Adrenal gland (tissue), 12 donors: ENCODE results near the gene NOS3. TPM values are rescaled to one million over a fixed set of nuclear protein-coding genes. Genes with fewer than 3 reads are reported as not detected.

ENCODE experiments used
- DNase-seq, 7 donors: peaks; one replicate each; pipeline ENCODE4 v3.0.0-alpha.2; 2019 to 2020
- H3K27ac ChIP-seq, 5 donors: fragments of 200-600 bp; sonication (generic) in 4 of 5; 1 replicate in 3 of 5; 2 replicates in 2 of 5; pipeline versions ENCODE4 v1.5.1 to v1.8.0; 2016 to 2020; ENCODE audit warnings: mild to moderate bottlenecking in 1 of 5
- H3K27me3 ChIP-seq: fragments of 200-600 bp; 2 replicates; pipeline ENCODE4 v1.8.0; 2021
- H3K36me3 ChIP-seq, 2 donors: fragments of 200-600 bp; replicated peaks in 1 of 2; 1 replicate in 1 of 2; 2 replicates in 1 of 2; pipeline versions ENCODE4 v1.5.1 to v1.8.0; 2018 to 2022
- H3K4me1 ChIP-seq, 2 donors: fragments of 200-600 bp; replicated peaks in 1 of 2; 1 replicate in 1 of 2; 2 replicates in 1 of 2; pipeline versions ENCODE4 v1.5.1 to v1.8.0; 2018 to 2021
- H3K4me3 ChIP-seq, 4 donors: fragments of 200-600 bp; sonication (generic) in 3 of 4; one replicate each; pipeline ENCODE4 v1.5.1; 2016 to 2018
- H3K9me3 ChIP-seq, 3 donors: fragments of 200-600 bp; sonication (generic) in 1 of 3; replicated peaks in 1 of 3; 1 replicate in 2 of 3; 2 replicates in 1 of 3; pipeline versions ENCODE4 v1.5.1 to v1.8.0; 2016 to 2021
- POLR2A ChIP-seq, 2 donors: fragments of 450-650 bp; IDR thresholded peaks; one replicate each; pipeline ENCODE4 v1.6.1; 2017; ENCODE audit warnings: antibody characterized with exemption in 2 of 2, mild to moderate bottlenecking in 2 of 2, moderate library complexity in 1 of 2
- WGBS, 4 donors: extraction: QIAGEN DNeasy Blood & Tissue Kit in 2 of 4; methylation state at CpG; one replicate each; pipeline versions ENCODE4 v1.1.5 to v1.1.7; 2013 to 2017; 5-methylcytosine and 5-hydroxymethylcytosine counted together
- intact Hi-C, 2 donors: fragments of 100-400 bp; cut with DNase I; formaldehyde crosslinking; loops; one replicate each; pipeline versions ENCODE4 v1.14.1 to v1.15.0; 2022 to 2023
- polyA plus RNA-seq, 3 donors: library from polyadenylated mRNA; stranded (reverse); fragments of 200-250 nt in 2 of 3; fragments of 350-450 nt in 1 of 3; fragmentation: Illumina TruSeq in 1 of 3; extraction: RNeasy Lipid Tissue Mini Kit (QIAGEN cat#74804) in 1 of 3; gene quantifications; one replicate each; pipeline ENCODE4 v1.2.3, GENCODE V29; 2013 to 2014
- total RNA-seq, 9 donors: library from RNA; depleted of rRNA in 4 of 9; stranded (reverse); fragments of >200 nt in 4 of 9; fragments of 120-200 nt in 1 of 9; fragmentation: NEBNext Ultra II Directional in 1 of 9; extraction: Animal tissue kit (Norgen Biotek cat#: 25700) in 1 of 9; gene quantifications; one replicate each; pipeline versions ENCODE4 v1.1.0 to v1.2.4, GENCODE V29; 2013 to 2023
- TF ChIP-seq, protein P1 (sequence below), 6 experiments: fragments of 450-650 bp in 4 of 6; fragments of 200-600 bp in 2 of 6; sonication (generic) in 1 of 6; IDR thresholded peaks; 1 replicate in 5 of 6; 2 replicates in 1 of 6; pipeline versions ENCODE4 v1.5.1 to v1.8.0; 2016 to 2021; ENCODE audit warnings: antibody characterized with exemption in 6 of 6, mild to moderate bottlenecking in 2 of 6, moderate library complexity in 1 of 6
- donor health status: healthy with polysubstance abuse.
- donor health status: Bipolar disorder and iron deficiency.
- donor health status: DM: yes; HTN: yes; CAD: no.
- donor health status: DM: no; HTN: no; CAD: no.
- donor health status: DM: no; HTN: no; CAD: no.
- donor health status: DM: yes; HTN: yes; CAD: no.

NOS3 gene
- total and polyA plus RNA-seq, 12 donors = 2.2 to 26.5 (median 15.1) TPM

GRCh38 chr7:150959739-150960734, 30.8 kb upstream of the NOS3 start:
- DNase-seq = no peak
- WGBS, 4 donors = 74 to 82% (median 79%) methylated on average over 24 of the region's 24 CpGs
- Histone ChIP-seq H3K36me3 (no peaks in the 10 kb centered on the region), H3K9me3 (no peaks in the 10 kb centered on the region), H3K4me1 (peaks cover 6 to 21% of the 10 kb centered on the region in 2 donors), H3K27me3 (no peaks in the 10 kb centered on the region), H3K4me3 (no peak overlapping the region), H3K27ac (no peak overlapping the region)
- intact Hi-C loops = no loop called here
- TF ChIP-seq POLR2A (IDR thresholded peaks at IDR 0.05) = no peak
- TF ChIP-seq, protein P1, sequence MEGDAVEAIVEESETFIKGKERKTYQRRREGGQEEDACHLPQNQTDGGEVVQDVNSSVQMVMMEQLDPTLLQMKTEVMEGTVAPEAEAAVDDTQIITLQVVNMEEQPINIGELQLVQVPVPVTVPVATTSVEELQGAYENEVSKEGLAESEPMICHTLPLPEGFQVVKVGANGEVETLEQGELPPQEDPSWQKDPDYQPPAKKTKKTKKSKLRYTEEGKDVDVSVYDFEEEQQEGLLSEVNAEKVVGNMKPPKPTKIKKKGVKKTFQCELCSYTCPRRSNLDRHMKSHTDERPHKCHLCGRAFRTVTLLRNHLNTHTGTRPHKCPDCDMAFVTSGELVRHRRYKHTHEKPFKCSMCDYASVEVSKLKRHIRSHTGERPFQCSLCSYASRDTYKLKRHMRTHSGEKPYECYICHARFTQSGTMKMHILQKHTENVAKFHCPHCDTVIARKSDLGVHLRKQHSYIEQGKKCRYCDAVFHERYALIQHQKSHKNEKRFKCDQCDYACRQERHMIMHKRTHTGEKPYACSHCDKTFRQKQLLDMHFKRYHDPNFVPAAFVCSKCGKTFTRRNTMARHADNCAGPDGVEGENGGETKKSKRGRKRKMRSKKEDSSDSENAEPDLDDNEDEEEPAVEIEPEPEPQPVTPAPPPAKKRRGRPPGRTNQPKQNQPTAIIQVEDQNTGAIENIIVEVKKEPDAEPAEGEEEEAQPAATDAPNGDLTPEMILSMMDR (IDR thresholded peaks at IDR 0.05) = no peak

GRCh38 chr7:150961510-150962289, 29.1 kb upstream of the NOS3 start:
- H3K9me3 ChIP-seq = no peaks in the 10 kb centered on the region
- peaks cover 0 to 15% of the 10 kb centered on the region in 2 donors for H3K4me1 ChIP-seq
- no peaks in the 10 kb centered on the region for H3K27me3 ChIP-seq
- TF ChIP-seq, protein P1 (IDR thresholded peaks at IDR 0.05) = no peak
- no peak for TF ChIP-seq POLR2A (IDR thresholded peaks at IDR 0.05)
- H3K4me3 ChIP-seq = no peak overlapping the region
- intact Hi-C loops = no loop called here
- 80 to 85% (median 84%) methylated on average over 11 to 17 of the region's 17 CpGs for WGBS, 4 donors
- H3K36me3 ChIP-seq = no peaks in the 10 kb centered on the region
- peak overlapping the region in 1 of 5 donors; percentile 44 for H3K27ac ChIP-seq
- no peak for DNase-seq

DNA sequence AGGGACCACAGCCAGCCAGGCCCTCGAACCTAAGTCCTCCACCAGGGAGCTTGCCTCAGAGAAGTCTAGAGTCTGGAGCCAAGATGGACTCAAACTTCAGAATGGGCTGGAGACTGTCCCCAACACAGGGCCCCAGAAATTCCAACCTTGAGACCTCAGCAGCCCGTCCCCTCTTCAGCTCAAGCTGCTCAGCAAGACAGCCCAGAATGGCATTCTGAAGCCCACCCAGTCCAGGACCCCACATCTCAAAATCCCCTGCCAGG, 28.6 kb upstream of the NOS3 start:
- intact Hi-C loops = no loop called here
- Histone ChIP-seq H3K4me1 (peaks cover 0 to 15% of the 10 kb centered on the region in 2 donors), H3K27ac (peak overlapping the region in 1 of 5 donors; percentile 44), H3K4me3 (no peak overlapping the region), H3K36me3 (no peaks in the 10 kb centered on the region), H3K9me3 (no peaks in the 10 kb centered on the region), H3K27me3 (no peaks in the 10 kb centered on the region)
- no peak for DNase-seq
- 52 to 63% (median 57%) methylated on average over 2 of the region's 2 CpGs; no CpG with 5 or more reads in 1 of the 4 donors for WGBS, 4 donors
- TF ChIP-seq, protein P1 (IDR thresholded peaks at IDR 0.05) = no peak
- TF ChIP-seq POLR2A (IDR thresholded peaks at IDR 0.05) = no peak
